Panc1 (cell line): Measurements from ENCODE around the gene IFT122. TPM values are rescaled to one million over a fixed set of nuclear protein-coding genes. Genes with fewer than 3 reads are reported as not detected.

Source experiments
- ATAC-seq: fragments of 200-7000 bp; cut with Tn5 transposase; 2 replicates; pipeline ENCODE4 v1.9.1; 2020; ENCODE audit warnings: mild to moderate bottlenecking, moderate library complexity
- BruUV-seq: library from RNA; stranded (reverse); fragments of 400-500 nt; replicated peaks from 2 replicates; lab custom pipeline; 2021; lab: Mats Ljungman, UMichigan
- CTCF ChIA-PET: fragments of 300-600 bp; sonication (Branson Sonifier 250); formaldehyde crosslinking; loops from one replicate; lab custom pipeline; 2022; ENCODE audit warnings: antibody characterized with exemption; lab: Charles Lee
- POLR2A ChIA-PET: fragments of 300-600 bp; sonication (Branson Sonifier 250); formaldehyde crosslinking; loops from one replicate; lab custom pipeline; 2022; ENCODE audit warnings: antibody characterized with exemption; lab: Charles Lee
- DNase-seq: peaks from one replicate; pipeline ENCODE4 v3.0.0-alpha.2; 2010; ENCODE audit warnings: low read depth, low spot score
- H3K27ac ChIP-seq: 2 replicates; pipeline ENCODE4 v1.5.1; 2011; ENCODE audit warnings: mild to moderate bottlenecking, low read length, inconsistent platforms
- H3K27me3 ChIP-seq: fragments of 200-500 bp; sonication (Bioruptor generic); 2 replicates; pipeline ENCODE4 v1.6.0; 2014; ENCODE audit warnings: low read length, inconsistent platforms; ENCODE audit not compliant: control insufficient read depth, insufficient read depth
- H3K36me3 ChIP-seq: fragments of 200-500 bp; sonication (Bioruptor generic); 2 replicates; pipeline ENCODE4 v1.5.1; 2014; ENCODE audit warnings: inconsistent platforms, mild to moderate bottlenecking, low read length, moderate library complexity; ENCODE audit not compliant: control insufficient read depth, insufficient read depth
- H3K4me1 ChIP-seq: 2 replicates; pipeline ENCODE4 v1.5.1; 2011; ENCODE audit warnings: inconsistent platforms, mild to moderate bottlenecking, low read length, moderate library complexity; ENCODE audit not compliant: control insufficient read depth, insufficient read depth
- H3K4me3 ChIP-seq, 2 experiments: 2 replicates each; pipeline ENCODE4 v1.5.1; 2011 to 2012; ENCODE audit warnings: low read depth in 2 of 2, low read length in 2 of 2, mild to moderate bottlenecking in 2 of 2, inconsistent platforms in 1 of 2, moderate library complexity in 1 of 2
- H3K9me3 ChIP-seq: fragments of 200-500 bp; sonication (Bioruptor generic); 2 replicates; pipeline ENCODE4 v1.5.1; 2014; ENCODE audit warnings: low read depth, mild to moderate bottlenecking, inconsistent platforms, low read length, moderate library complexity; ENCODE audit not compliant: control insufficient read depth, insufficient read depth
- POLR2AphosphoS5 ChIP-seq: IDR thresholded peaks from 2 replicates; pipeline ENCODE4 v1.6.1; 2012; ENCODE audit warnings: mild to moderate bottlenecking, low read depth, low read length, moderate library complexity
- SIN3A ChIP-seq: IDR thresholded peaks from 2 replicates; pipeline ENCODE4 v1.6.1; 2012; ENCODE audit warnings: low read depth, mild to moderate bottlenecking, low read length, moderate library complexity, borderline replicate concordance; ENCODE audit not compliant: insufficient read depth
- TCF7L2 ChIP-seq: IDR thresholded peaks from 2 replicates; pipeline ENCODE4 v1.6.1; 2011; ENCODE audit warnings: mild to moderate bottlenecking, low read depth, low read length, inconsistent platforms
- in situ Hi-C: cut with HindIII; loops from 2 replicates; pipeline ENCODE4 v1.10.0; 2016; ENCODE audit warnings: low sequenced_read_pairs, low pct_unique_long_range_greater_than_20kb
- intact Hi-C: fragments of 100-400 bp; cut with micrococcal nuclease; formaldehyde crosslinking; loops from one replicate; pipeline ENCODE4 v1.10.0; 2022; ENCODE audit not compliant: unreplicated experiment
- total RNA-seq: library from RNA; stranded (reverse); gene quantifications from one replicate; pipeline ENCODE4 v1.2.1, GENCODE V29; 2021; ENCODE audit not compliant: unreplicated experiment
- TF ChIP-seq, protein P1 (sequence below), 2 experiments: IDR thresholded peaks; 2 replicates each; pipeline ENCODE4 v1.6.1; 2011 to 2012; ENCODE audit warnings: low read depth in 2 of 2, control low read depth in 1 of 2, low read length in 1 of 2, mild to moderate bottlenecking in 1 of 2, moderate library complexity in 1 of 2; ENCODE audit not compliant: insufficient read depth in 1 of 2
- TF ChIP-seq, protein P2 (sequence below): fragments of 450-650 bp; IDR thresholded peaks from 2 replicates; pipeline ENCODE4 v1.5.1; 2017; ENCODE audit warnings: mild to moderate bottlenecking

Gene IFT122
- total RNA-seq, 1 experiment from 2014 or later, result 52.4 TPM

DNA sequence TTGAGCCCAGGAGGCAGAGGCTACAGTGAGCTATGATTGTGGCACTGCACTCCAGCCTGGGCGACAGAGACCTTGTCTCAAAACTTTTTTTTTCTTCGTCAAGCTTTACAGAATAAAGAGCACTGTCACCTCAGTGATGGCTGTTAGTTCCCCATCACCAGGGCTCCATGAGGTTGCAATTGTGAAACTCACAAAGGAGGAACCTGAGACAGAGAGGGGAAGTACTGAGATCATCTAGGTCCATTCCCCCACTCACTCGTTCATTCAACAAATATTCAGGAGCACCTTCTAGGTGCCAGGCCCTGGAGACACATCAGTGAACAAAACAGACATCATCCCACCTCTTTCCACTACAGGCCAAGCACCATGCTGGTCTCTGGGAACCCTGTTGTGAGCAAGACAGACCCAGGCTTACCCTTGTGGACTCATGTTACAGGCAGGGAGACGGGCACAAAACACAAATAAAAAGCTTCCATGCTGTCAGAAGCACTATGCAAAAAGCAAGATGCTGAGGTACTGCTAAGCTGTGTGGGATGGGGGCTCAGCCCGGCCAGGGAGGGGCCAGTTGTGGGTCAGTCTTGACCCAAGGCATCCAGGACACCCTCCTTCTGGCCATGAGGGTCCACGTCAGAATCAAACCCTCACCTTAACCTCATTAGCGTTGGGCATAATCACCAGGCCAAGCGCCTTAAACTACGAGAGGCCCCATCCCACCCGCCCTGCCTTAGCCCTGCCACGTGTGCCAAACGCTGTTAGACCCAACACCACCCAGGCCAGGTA is 86.3 kb downstream of the IFT122 start:
- intact Hi-C loops (no loop called here), in situ Hi-C loops (no loop called here)
- no peaks in the 10 kb centered on the region for H3K36me3 ChIP-seq
- CTCF ChIA-PET, result no interaction called here
- BruUV-seq, result no TSS peak
- POLR2A ChIA-PET, result interaction anchor here (0.6 kb wide), 1 partner anchor 98 kb away, joined by 3 read pairs; the partner anchor contains the start of gene EFCAB12
- no peaks in the 10 kb centered on the region for H3K4me1 ChIP-seq
- no peak overlapping the region for H3K4me3 ChIP-seq
- TF ChIP-seq, protein P1, sequence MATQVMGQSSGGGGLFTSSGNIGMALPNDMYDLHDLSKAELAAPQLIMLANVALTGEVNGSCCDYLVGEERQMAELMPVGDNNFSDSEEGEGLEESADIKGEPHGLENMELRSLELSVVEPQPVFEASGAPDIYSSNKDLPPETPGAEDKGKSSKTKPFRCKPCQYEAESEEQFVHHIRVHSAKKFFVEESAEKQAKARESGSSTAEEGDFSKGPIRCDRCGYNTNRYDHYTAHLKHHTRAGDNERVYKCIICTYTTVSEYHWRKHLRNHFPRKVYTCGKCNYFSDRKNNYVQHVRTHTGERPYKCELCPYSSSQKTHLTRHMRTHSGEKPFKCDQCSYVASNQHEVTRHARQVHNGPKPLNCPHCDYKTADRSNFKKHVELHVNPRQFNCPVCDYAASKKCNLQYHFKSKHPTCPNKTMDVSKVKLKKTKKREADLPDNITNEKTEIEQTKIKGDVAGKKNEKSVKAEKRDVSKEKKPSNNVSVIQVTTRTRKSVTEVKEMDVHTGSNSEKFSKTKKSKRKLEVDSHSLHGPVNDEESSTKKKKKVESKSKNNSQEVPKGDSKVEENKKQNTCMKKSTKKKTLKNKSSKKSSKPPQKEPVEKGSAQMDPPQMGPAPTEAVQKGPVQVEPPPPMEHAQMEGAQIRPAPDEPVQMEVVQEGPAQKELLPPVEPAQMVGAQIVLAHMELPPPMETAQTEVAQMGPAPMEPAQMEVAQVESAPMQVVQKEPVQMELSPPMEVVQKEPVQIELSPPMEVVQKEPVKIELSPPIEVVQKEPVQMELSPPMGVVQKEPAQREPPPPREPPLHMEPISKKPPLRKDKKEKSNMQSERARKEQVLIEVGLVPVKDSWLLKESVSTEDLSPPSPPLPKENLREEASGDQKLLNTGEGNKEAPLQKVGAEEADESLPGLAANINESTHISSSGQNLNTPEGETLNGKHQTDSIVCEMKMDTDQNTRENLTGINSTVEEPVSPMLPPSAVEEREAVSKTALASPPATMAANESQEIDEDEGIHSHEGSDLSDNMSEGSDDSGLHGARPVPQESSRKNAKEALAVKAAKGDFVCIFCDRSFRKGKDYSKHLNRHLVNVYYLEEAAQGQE (IDR thresholded peaks at IDR 0.05; ENCODE audit: insufficient read depth in 1 of 2, low read depth in 2 of 2, low read length in 1 of 2), result no peak
- TF ChIP-seq, protein P2, sequence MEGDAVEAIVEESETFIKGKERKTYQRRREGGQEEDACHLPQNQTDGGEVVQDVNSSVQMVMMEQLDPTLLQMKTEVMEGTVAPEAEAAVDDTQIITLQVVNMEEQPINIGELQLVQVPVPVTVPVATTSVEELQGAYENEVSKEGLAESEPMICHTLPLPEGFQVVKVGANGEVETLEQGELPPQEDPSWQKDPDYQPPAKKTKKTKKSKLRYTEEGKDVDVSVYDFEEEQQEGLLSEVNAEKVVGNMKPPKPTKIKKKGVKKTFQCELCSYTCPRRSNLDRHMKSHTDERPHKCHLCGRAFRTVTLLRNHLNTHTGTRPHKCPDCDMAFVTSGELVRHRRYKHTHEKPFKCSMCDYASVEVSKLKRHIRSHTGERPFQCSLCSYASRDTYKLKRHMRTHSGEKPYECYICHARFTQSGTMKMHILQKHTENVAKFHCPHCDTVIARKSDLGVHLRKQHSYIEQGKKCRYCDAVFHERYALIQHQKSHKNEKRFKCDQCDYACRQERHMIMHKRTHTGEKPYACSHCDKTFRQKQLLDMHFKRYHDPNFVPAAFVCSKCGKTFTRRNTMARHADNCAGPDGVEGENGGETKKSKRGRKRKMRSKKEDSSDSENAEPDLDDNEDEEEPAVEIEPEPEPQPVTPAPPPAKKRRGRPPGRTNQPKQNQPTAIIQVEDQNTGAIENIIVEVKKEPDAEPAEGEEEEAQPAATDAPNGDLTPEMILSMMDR, result no peak
- TF ChIP-seq POLR2AphosphoS5 (no peak), TCF7L2 (no peak), SIN3A (no peak)
- no peaks in the 10 kb centered on the region for H3K9me3 ChIP-seq
- DNase-seq, result no peak
- no peaks in the 10 kb centered on the region for H3K27me3 ChIP-seq
- ATAC-seq, result no peak
- no peak overlapping the region for H3K27ac ChIP-seq

DNA sequence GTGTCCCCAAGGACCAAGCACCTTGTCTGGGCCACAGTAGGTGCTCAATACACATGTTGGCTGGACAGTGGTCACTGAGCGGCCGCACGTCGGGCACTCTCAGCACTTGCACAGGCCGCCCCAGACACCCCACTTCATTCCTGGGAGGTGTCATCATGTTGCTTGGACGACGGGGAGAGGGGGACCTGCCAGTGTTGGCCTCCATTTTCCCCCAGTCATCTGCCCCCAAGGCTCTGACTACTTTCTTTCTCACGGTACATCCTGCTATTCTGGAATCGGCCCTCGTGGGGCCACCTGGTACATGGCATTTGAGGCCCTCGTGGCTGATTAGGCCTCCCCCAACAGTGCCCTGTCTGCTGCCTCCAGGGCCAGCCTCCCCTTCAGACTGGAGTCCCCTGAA is 87.2 kb downstream of the IFT122 start:
- TF ChIP-seq, protein P2, result no peak
- TF ChIP-seq TCF7L2 (no peak), POLR2AphosphoS5 (no peak), SIN3A (no peak)
- TF ChIP-seq, protein P1 (IDR thresholded peaks at IDR 0.05; ENCODE audit: insufficient read depth in 1 of 2, low read depth in 2 of 2, low read length in 1 of 2), result no peak
- DNase-seq, result no peak
- no peaks in the 10 kb centered on the region for H3K36me3 ChIP-seq
- intact Hi-C loops, result no loop called here
- BruUV-seq, result no TSS peak
- POLR2A ChIA-PET, result interaction anchor here (0.6 kb wide), 1 partner anchor 99 kb away, joined by 3 read pairs; the partner anchor contains the start of gene EFCAB12
- CTCF ChIA-PET, result no interaction called here
- in situ Hi-C loops, result no loop called here
- no peak overlapping the region for H3K27ac ChIP-seq
- H3K4me3 ChIP-seq, result no peak overlapping the region
- H3K9me3 ChIP-seq, result no peaks in the 10 kb centered on the region
- no peaks in the 10 kb centered on the region for H3K4me1 ChIP-seq
- H3K27me3 ChIP-seq, result no peaks in the 10 kb centered on the region
- no peak for ATAC-seq
